ENCODE results near the gene HIVEP3. TPM values are rescaled to one million over a fixed set of nuclear protein-coding genes. Genes with fewer than 3 reads are reported as not detected.

HIVEP3 gene
- total RNA-seq, 4 donors from 2014 or later = 4.2 to 6.5 (median 4.7) TPM

- H3K9me3 ChIP-seq = no peaks in the 10 kb centered on the region
- TF ChIP-seq, protein P1, sequence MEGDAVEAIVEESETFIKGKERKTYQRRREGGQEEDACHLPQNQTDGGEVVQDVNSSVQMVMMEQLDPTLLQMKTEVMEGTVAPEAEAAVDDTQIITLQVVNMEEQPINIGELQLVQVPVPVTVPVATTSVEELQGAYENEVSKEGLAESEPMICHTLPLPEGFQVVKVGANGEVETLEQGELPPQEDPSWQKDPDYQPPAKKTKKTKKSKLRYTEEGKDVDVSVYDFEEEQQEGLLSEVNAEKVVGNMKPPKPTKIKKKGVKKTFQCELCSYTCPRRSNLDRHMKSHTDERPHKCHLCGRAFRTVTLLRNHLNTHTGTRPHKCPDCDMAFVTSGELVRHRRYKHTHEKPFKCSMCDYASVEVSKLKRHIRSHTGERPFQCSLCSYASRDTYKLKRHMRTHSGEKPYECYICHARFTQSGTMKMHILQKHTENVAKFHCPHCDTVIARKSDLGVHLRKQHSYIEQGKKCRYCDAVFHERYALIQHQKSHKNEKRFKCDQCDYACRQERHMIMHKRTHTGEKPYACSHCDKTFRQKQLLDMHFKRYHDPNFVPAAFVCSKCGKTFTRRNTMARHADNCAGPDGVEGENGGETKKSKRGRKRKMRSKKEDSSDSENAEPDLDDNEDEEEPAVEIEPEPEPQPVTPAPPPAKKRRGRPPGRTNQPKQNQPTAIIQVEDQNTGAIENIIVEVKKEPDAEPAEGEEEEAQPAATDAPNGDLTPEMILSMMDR (IDR thresholded peaks at IDR 0.05) = no peak
- TF ChIP-seq POLR2A (IDR thresholded peaks at IDR 0.05) (no peak), EP300 (IDR thresholded peaks at IDR 0.05) (no peak)
- H3K36me3 ChIP-seq = no peaks in the 10 kb centered on the region
- no peaks in the 10 kb centered on the region for H3K27me3 ChIP-seq
- H3K4me1 ChIP-seq = peaks cover 0 to 30% (median 18%) of the 10 kb centered on the region in 4 donors
- 73 to 81% methylated on average over 10 of the region's 10 CpGs for WGBS, 2 donors
- H3K4me3 ChIP-seq = no peak overlapping the region
- no peak for DNase-seq (ENCODE audit: low spot score in 2 of 2)
- H3K27ac ChIP-seq = no peak overlapping the region
Observed at GRCh38 chr1:41674522-41674921, 244.2 kb downstream of the HIVEP3 start.

DNA sequence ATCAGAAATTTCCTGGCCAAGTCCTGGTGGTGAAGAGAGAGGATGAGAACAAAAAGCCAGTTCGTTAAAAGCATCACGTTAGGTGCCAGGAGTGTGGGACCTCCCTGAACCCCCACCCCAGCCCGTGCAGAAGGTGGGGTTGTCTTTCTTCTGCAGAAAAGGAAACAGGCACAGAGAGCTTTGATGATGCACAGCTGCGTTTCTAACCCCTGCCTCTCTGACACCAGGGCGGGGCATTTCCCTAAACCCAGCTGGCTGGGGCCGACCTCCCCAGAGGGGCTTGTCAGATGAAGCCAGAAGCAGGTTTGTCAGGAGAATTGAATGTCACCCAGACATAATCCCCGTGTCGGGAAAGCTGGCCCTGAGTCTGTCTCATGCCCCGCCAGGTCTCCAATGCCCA lies 244.9 kb downstream of the HIVEP3 start:
- WGBS, 2 donors = 52 to 56% methylated on average over 9 of the region's 9 CpGs
- no peak for DNase-seq (ENCODE audit: low spot score in 2 of 2)
- H3K27me3 ChIP-seq = no peaks in the 10 kb centered on the region
- TF ChIP-seq, protein P1 (IDR thresholded peaks at IDR 0.05) = no peak
- TF ChIP-seq EP300 (IDR thresholded peaks at IDR 0.05) = no peak
- no peak for TF ChIP-seq POLR2A (IDR thresholded peaks at IDR 0.05)
- peaks cover 0 to 27% (median 17%) of the 10 kb centered on the region in 4 donors for H3K4me1 ChIP-seq
- H3K27ac ChIP-seq = no peak overlapping the region
- H3K9me3 ChIP-seq = no peaks in the 10 kb centered on the region
- H3K4me3 ChIP-seq = no peak overlapping the region
- no peaks in the 10 kb centered on the region for H3K36me3 ChIP-seq

- H3K4me3 ChIP-seq = no peak overlapping the region
Observed at GRCh38 chr1:41673378-41673777, 245.3 kb downstream of the HIVEP3 start.

GRCh38 chr1:41672641-41673361 lies 245.9 kb downstream of the HIVEP3 start:
- Histone ChIP-seq H3K9me3 (no peaks in the 10 kb centered on the region), H3K36me3 (no peaks in the 10 kb centered on the region), H3K27me3 (no peaks in the 10 kb centered on the region), H3K27ac (no peak overlapping the region), H3K4me1 (peaks cover 0 to 25% (median 8%) of the 10 kb centered on the region in 4 donors), H3K4me3 (no peak overlapping the region)
- WGBS, 2 donors = 67 to 70% methylated on average over 9 of the region's 9 CpGs
- TF ChIP-seq EP300 (IDR thresholded peaks at IDR 0.05) (no peak), POLR2A (IDR thresholded peaks at IDR 0.05) (no peak)
- TF ChIP-seq, protein P1 (IDR thresholded peaks at IDR 0.05) = no peak
- no peak for DNase-seq (ENCODE audit: low spot score in 2 of 2)

More at GRCh38 chr1:41673378-41673777, 245.3 kb downstream of the HIVEP3 start:
- Histone ChIP-seq H3K27ac (no peak overlapping the region), H3K4me1 (peaks cover 0 to 25% (median 14%) of the 10 kb centered on the region in 4 donors), H3K9me3 (no peaks in the 10 kb centered on the region), H3K27me3 (no peaks in the 10 kb centered on the region), H3K36me3 (no peaks in the 10 kb centered on the region)
- no peak for DNase-seq (ENCODE audit: low spot score in 2 of 2)
- 48 to 51% methylated on average over 4 of the region's 4 CpGs for WGBS, 2 donors
- TF ChIP-seq, protein P1 (IDR thresholded peaks at IDR 0.05) = no peak
- TF ChIP-seq POLR2A (IDR thresholded peaks at IDR 0.05) = no peak
- TF ChIP-seq EP300 (IDR thresholded peaks at IDR 0.05) = no peak

DNA sequence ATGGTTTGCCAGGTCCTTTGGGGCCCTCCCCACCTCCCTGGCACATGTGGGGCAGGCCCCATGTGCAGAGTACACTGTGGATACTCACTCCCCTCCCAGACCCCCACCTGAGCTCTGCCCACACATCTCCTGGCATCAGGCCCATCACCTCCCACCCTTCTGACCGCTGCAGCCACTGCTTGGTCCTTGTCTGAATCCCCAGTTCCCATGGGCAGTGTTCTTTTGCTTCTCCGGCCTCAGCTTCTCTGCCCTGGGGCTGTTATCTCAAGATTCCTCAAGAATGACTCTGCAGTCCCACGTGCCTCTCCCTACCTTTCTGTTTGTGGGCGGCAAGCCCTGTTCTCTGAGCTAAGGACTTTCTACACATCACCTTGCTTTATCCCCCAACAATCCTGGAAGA lies 246.5 kb downstream of the HIVEP3 start:
- H3K4me1 ChIP-seq = peaks cover 0 to 22% (median 7%) of the 10 kb centered on the region in 4 donors
- H3K9me3 ChIP-seq = no peaks in the 10 kb centered on the region
- H3K27ac ChIP-seq = no peak overlapping the region
- no peaks in the 10 kb centered on the region for H3K27me3 ChIP-seq
- 70 to 77% methylated on average over 4 of the region's 4 CpGs for WGBS, 2 donors
- no peaks in the 10 kb centered on the region for H3K36me3 ChIP-seq
- no peak overlapping the region for H3K4me3 ChIP-seq
- no peak for DNase-seq (ENCODE audit: low spot score in 2 of 2)
- TF ChIP-seq EP300 (IDR thresholded peaks at IDR 0.05) = no peak
- no peak for TF ChIP-seq POLR2A (IDR thresholded peaks at IDR 0.05)
- TF ChIP-seq, protein P1 (IDR thresholded peaks at IDR 0.05) = no peak

All from tibial nerve (tissue), 4 donors.